ENCODE data around the gene PLD1. TPM values are rescaled to one million over a fixed set of nuclear protein-coding genes. Genes with fewer than 3 reads are reported as not detected.

The PLD1 gene
- total RNA-seq = 11.1 and 23.0 TPM in 2 replicates

GRCh38 chr3:171809861-171810628 lies at the start of gene PLD1:
PLD1 (minus strand) TSS chr3:171810483; CDS start chr3:171738051, 72,432 bp downstream.

GRCh38 chr3:171842864-171843518 lies 32.7 kb upstream of the PLD1 start, which contains the start of gene TMEM212:
TMEM212 (plus strand) TSS chr3:171843349; CDS start chr3:171843384, 35 bp downstream.

Other genes starting within 250 kb of the PLD1 start
- not detected in 2 replicates for gene TMEM212, start 32.9 kb upstream of the PLD1 start, total RNA-seq
- gene FNDC3B, start 229.1 kb upstream of the PLD1 start, total RNA-seq = 33.9 and 61.2 TPM in 2 replicates